MM.1S (cell line): ENCODE results near the gene GSAP.

Experiments used
- DNase-seq: peaks from one replicate; pipeline ENCODE4 v3.0.0-alpha.2; 2015
- H2AFZ ChIP-seq: fragments of 300-600 bp; sonication (generic); 2 replicates; pipeline ENCODE4 v1.6.0; 2016; ENCODE audit warnings: antibody characterized with exemption, low read length
- H3F3A ChIP-seq: fragments of 300-600 bp; sonication (generic); 2 replicates; pipeline ENCODE4 v1.6.1; 2016; ENCODE audit warnings: mild to moderate bottlenecking, antibody characterized with exemption, low read length, moderate library complexity, mixed read lengths; ENCODE audit not compliant: insufficient read depth
- H3K27ac ChIP-seq: fragments of 300-600 bp; sonication (generic); 2 replicates; pipeline ENCODE4 v1.5.1; 2016; ENCODE audit warnings: mild to moderate bottlenecking, low read length
- H3K27me3 ChIP-seq: fragments of 300-600 bp; sonication (generic); replicated peaks from 2 replicates; pipeline ENCODE4 v1.6.0; 2016; ENCODE audit warnings: low read length; ENCODE audit not compliant: insufficient read depth
- H3K36me3 ChIP-seq: fragments of 300-600 bp; sonication (generic); replicated peaks from 2 replicates; pipeline ENCODE4 v1.6.1; 2016; ENCODE audit warnings: mild to moderate bottlenecking, low read length, mixed read lengths; ENCODE audit not compliant: insufficient read depth
- H3K4me1 ChIP-seq: fragments of 300-600 bp; sonication (generic); 2 replicates; pipeline ENCODE4 v1.6.1; 2016; ENCODE audit warnings: low read length, mixed read lengths
- H3K4me2 ChIP-seq: fragments of 300-600 bp; sonication (generic); 2 replicates; pipeline ENCODE4 v1.6.0; 2016; ENCODE audit warnings: low read depth, low read length
- H3K4me3 ChIP-seq: fragments of 300-600 bp; sonication (generic); 2 replicates; pipeline ENCODE4 v1.5.1; 2016; ENCODE audit warnings: low read length, mixed read lengths
- H3K79me2 ChIP-seq: fragments of 300-600 bp; sonication (generic); 2 replicates; pipeline ENCODE4 v1.6.1; 2016; ENCODE audit warnings: mixed run types, low read length, mixed read lengths
- H3K9ac ChIP-seq: fragments of 300-600 bp; sonication (generic); 2 replicates; pipeline ENCODE4 v1.6.1; 2016; ENCODE audit warnings: low read length, mixed read lengths
- H3K9me2 ChIP-seq: fragments of 300-600 bp; sonication (generic); replicated peaks from 2 replicates; pipeline ENCODE4 v1.6.1; 2016; ENCODE audit warnings: mild to moderate bottlenecking, low read length, mixed read lengths; ENCODE audit not compliant: insufficient read depth
- H3K9me3 ChIP-seq: fragments of 300-600 bp; sonication (generic); replicated peaks from 2 replicates; pipeline ENCODE4 v1.6.1; 2016; ENCODE audit warnings: mild to moderate bottlenecking, low read length, mixed read lengths; ENCODE audit not compliant: insufficient read depth
- H4K20me1 ChIP-seq: fragments of 300-600 bp; sonication (generic); 2 replicates; pipeline ENCODE4 v1.6.1; 2016; ENCODE audit warnings: mild to moderate bottlenecking, low read length, moderate library complexity, mixed read lengths; ENCODE audit not compliant: insufficient read depth
- EZH2 ChIP-seq: fragments of 300-600 bp; sonication (generic); optimal IDR thresholded peaks from 2 replicates; pipeline ENCODE3; 2017; ENCODE audit warnings: low read depth, mild to moderate bottlenecking, antibody characterized with exemption, low read length, mixed read lengths
- EZH2phosphoT487 ChIP-seq: fragments of 300-600 bp; sonication (generic); IDR thresholded peaks from 2 replicates; pipeline ENCODE4 v1.6.1; 2018; ENCODE audit warnings: antibody characterized with exemption, low read length
- TF ChIP-seq, protein P1 (sequence below): fragments of 300-600 bp; sonication (generic); IDR thresholded peaks from 2 replicates; pipeline ENCODE4 v1.5.1; 2016; ENCODE audit warnings: antibody characterized with exemption, low read length, mixed read lengths

The GSAP gene

DNA sequence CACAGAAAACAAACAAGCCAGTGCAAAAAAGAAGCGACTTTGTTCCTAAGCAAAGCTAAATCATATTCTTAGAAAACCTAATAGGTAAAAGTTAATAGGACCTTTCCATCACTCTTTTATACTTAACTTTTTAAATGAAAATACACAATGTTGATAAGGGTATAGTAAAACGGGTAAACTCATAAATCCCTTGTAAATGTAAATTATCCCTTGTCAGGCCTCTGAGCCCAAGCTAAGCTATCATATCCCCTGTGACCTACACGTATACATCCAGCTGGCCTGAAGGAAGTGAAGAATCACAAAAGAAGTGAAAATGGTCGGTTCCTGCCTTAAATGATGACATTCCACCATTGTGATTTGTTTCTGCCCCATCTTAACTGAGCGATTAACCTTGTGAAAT, 76.4 kb downstream of the GSAP start:
- Histone ChIP-seq H2AFZ (no peak overlapping the region), H3K79me2 (no peaks in the 10 kb centered on the region), H3K4me3 (no peak overlapping the region), H3K4me2 (no peak overlapping the region), H3K9ac (no peak overlapping the region), H3K27ac (no peak overlapping the region), H4K20me1 (no peaks in the 10 kb centered on the region), H3F3A (peaks cover 10% of the 10 kb centered on the region; the same call in 1 of the 2 replicates), H3K4me1 (peaks cover 12% of the 10 kb centered on the region), H3K9me3 (no peaks in the 10 kb centered on the region), H3K9me2 (no peaks in the 10 kb centered on the region), H3K36me3 (no peaks in the 10 kb centered on the region), H3K27me3 (no peaks in the 10 kb centered on the region)
- TF ChIP-seq, protein P1, sequence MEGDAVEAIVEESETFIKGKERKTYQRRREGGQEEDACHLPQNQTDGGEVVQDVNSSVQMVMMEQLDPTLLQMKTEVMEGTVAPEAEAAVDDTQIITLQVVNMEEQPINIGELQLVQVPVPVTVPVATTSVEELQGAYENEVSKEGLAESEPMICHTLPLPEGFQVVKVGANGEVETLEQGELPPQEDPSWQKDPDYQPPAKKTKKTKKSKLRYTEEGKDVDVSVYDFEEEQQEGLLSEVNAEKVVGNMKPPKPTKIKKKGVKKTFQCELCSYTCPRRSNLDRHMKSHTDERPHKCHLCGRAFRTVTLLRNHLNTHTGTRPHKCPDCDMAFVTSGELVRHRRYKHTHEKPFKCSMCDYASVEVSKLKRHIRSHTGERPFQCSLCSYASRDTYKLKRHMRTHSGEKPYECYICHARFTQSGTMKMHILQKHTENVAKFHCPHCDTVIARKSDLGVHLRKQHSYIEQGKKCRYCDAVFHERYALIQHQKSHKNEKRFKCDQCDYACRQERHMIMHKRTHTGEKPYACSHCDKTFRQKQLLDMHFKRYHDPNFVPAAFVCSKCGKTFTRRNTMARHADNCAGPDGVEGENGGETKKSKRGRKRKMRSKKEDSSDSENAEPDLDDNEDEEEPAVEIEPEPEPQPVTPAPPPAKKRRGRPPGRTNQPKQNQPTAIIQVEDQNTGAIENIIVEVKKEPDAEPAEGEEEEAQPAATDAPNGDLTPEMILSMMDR = no peak
- TF ChIP-seq EZH2 (no peak), EZH2phosphoT487 (no peak)
- DNase-seq = no peak

DNA sequence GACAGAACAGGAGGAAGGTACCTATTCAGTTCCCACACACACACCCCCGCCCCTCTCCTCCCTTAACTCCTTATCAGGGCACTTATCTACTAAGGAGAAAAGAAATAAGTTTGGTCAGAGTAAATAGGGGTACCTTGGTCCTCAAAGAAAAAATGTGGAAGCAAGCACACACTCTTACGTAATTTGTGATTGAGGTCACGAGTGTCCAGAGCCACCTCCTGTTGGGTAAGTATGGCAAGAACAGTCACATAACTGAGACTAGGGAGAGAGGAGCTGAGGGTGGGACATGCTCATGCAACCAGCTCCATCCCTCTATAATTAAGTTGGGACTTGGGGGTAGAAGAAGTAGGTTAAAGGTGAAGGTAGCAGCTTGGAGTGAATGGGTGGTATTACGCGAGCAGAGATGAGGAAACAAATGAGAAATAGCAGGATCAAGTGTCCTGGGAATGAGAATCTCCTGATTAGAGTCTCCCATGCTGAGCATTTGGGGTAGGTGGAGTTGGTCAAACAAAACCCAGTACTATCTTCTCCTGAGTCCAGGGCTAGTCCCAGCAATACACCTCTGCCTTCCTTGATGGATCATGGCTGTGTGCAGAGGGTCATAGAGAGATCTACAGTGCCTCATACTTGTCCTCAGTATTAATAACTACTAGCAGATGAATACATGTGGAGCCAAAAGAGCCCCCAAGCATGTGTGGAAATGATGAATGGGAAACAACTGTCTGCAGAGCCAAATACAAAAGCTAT, 77.1 kb downstream of the GSAP start:
- H3K27me3 ChIP-seq = no peaks in the 10 kb centered on the region
- H3K9me3 ChIP-seq = no peaks in the 10 kb centered on the region
- H3K4me3 ChIP-seq = no peak overlapping the region
- no peak overlapping the region for H3K9ac ChIP-seq
- H2AFZ ChIP-seq = no peak overlapping the region
- H3K36me3 ChIP-seq = no peaks in the 10 kb centered on the region
- TF ChIP-seq, protein P1 = no peak
- TF ChIP-seq EZH2 = no peak
- no peak for TF ChIP-seq EZH2phosphoT487
- no peak for DNase-seq
- no peaks in the 10 kb centered on the region for H3K9me2 ChIP-seq
- peaks cover 10% of the 10 kb centered on the region; the same call in 1 of the 2 replicates for H3F3A ChIP-seq
- H3K27ac ChIP-seq = no peak overlapping the region
- no peak overlapping the region for H3K4me2 ChIP-seq
- H3K4me1 ChIP-seq = peaks cover 12% of the 10 kb centered on the region
- H4K20me1 ChIP-seq = no peaks in the 10 kb centered on the region
- H3K79me2 ChIP-seq = no peaks in the 10 kb centered on the region

DNA sequence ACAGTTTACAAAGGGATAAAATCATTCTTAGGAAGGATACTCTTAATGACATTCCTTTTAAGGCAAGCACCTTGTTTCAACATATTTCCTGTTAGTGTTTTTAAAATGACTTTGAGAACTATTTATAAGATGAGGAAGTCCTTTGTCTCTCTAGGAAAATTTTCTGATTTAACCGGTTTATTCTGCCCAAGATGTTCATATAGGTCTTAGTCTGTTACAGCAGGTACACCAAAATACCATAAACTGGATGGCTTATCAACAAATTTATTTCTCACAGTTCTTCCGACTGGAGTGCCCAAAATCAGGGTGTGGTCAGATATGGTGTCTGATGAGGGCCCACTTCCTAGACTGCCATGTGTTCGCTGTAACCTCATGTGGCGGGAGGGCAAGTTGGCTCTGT, 77.9 kb downstream of the GSAP start:
- no peaks in the 10 kb centered on the region for H3K79me2 ChIP-seq
- no peak for DNase-seq
- no peaks in the 10 kb centered on the region for H3K36me3 ChIP-seq
- H3K9me2 ChIP-seq = no peaks in the 10 kb centered on the region
- no peak overlapping the region for H3K4me3 ChIP-seq
- no peak overlapping the region for H3K27ac ChIP-seq
- peaks cover 12% of the 10 kb centered on the region for H3K4me1 ChIP-seq
- H3K9me3 ChIP-seq = no peaks in the 10 kb centered on the region
- TF ChIP-seq EZH2 (no peak), EZH2phosphoT487 (no peak)
- TF ChIP-seq, protein P1 = no peak
- no peak overlapping the region for H3K9ac ChIP-seq
- no peak overlapping the region for H2AFZ ChIP-seq
- H4K20me1 ChIP-seq = no peaks in the 10 kb centered on the region
- H3F3A ChIP-seq = peaks cover 10% of the 10 kb centered on the region; the same call in 1 of the 2 replicates
- H3K4me2 ChIP-seq = no peak overlapping the region
- H3K27me3 ChIP-seq = no peaks in the 10 kb centered on the region
